Neural crest cell (in vitro differentiated cells): Measurements from ENCODE around the gene PITX2. TPM values are rescaled to one million over a fixed set of nuclear protein-coding genes. Genes with fewer than 3 reads are reported as not detected.

ENCODE experiments used
- DNase-seq: peaks from one replicate; pipeline ENCODE4 v3.0.0; 2021; ENCODE audit warnings: low read depth, mixed read lengths, low spot score
- H3K27ac Mint-ChIP-seq: one replicate; pipeline ENCODE4 v1.8.0; 2021; ENCODE audit warnings: mild to moderate bottlenecking, mixed read lengths; ENCODE audit not compliant: unreplicated experiment
- H3K27me3 Mint-ChIP-seq: 2 replicates; pipeline ENCODE4 v1.8.0; 2021; ENCODE audit warnings: low read depth, mild to moderate bottlenecking, mixed read lengths
- H3K36me3 Mint-ChIP-seq: 2 replicates; pipeline ENCODE4 v1.8.0; 2021; ENCODE audit warnings: low read depth, mild to moderate bottlenecking, mixed read lengths
- H3K4me1 Mint-ChIP-seq: 2 replicates; pipeline ENCODE4 v1.8.0; 2021; ENCODE audit warnings: mixed read lengths
- H3K4me3 Mint-ChIP-seq: one replicate; pipeline ENCODE4 v1.8.0; 2021; ENCODE audit warnings: mild to moderate bottlenecking, mixed read lengths
- H3K9me3 Mint-ChIP-seq: 2 replicates; pipeline ENCODE4 v1.8.0; 2021; ENCODE audit warnings: mixed read lengths
- CTCF ChIP-seq: fragments of 200-600 bp; sonication (generic); conservative IDR thresholded peaks from 2 replicates; pipeline ENCODE4 v1.5.0; 2021; ENCODE audit warnings: antibody characterized with exemption, mild to moderate bottlenecking
- total RNA-seq: library from RNA; stranded (reverse); gene quantifications from 2 replicates; pipeline ENCODE4 v1.2.1, GENCODE V29; 2021

PITX2 gene
- total RNA-seq, 1 donor from 2014 or later, result 0.58 TPM

- Mint-ChIP-seq H3K9me3 (no peaks in the 10 kb centered on the region), H3K27ac (no peak overlapping the region), H3K36me3 (no peaks in the 10 kb centered on the region), H3K27me3 (peaks cover 99% of the 10 kb centered on the region), H3K4me3 (no peak overlapping the region), H3K4me1 (peaks cover 11% of the 10 kb centered on the region)
- TF ChIP-seq CTCF, result no peak
- no peak for DNase-seq
These were observed 16.6 kb upstream of the PITX2 start for GRCh38 chr4:110639207-110640090.

GRCh38 chr4:110638089-110638746 is 15.3 kb upstream of the PITX2 start:
- H3K4me1 Mint-ChIP-seq, result peaks cover 14% of the 10 kb centered on the region
- no peaks in the 10 kb centered on the region for H3K9me3 Mint-ChIP-seq
- no peak overlapping the region for H3K27ac Mint-ChIP-seq
- no peak overlapping the region for H3K4me3 Mint-ChIP-seq
- TF ChIP-seq CTCF, result no peak
- H3K27me3 Mint-ChIP-seq, result peaks cover 99% of the 10 kb centered on the region
- DNase-seq, result no peak
- H3K36me3 Mint-ChIP-seq, result peaks cover 2% of the 10 kb centered on the region

- peaks cover 3% of the 10 kb centered on the region for H3K36me3 Mint-ChIP-seq
- no peak for DNase-seq
- no peak for TF ChIP-seq CTCF
- H3K4me1 Mint-ChIP-seq, result peaks cover 18% of the 10 kb centered on the region
- H3K27ac Mint-ChIP-seq, result no peak overlapping the region
- H3K9me3 Mint-ChIP-seq, result no peaks in the 10 kb centered on the region
- peak overlapping the region; percentile 82 for H3K4me3 Mint-ChIP-seq
- peaks cover 99% of the 10 kb centered on the region for H3K27me3 Mint-ChIP-seq
These were observed 14.7 kb upstream of the PITX2 start for GRCh38 chr4:110637408-110638088.

DNA sequence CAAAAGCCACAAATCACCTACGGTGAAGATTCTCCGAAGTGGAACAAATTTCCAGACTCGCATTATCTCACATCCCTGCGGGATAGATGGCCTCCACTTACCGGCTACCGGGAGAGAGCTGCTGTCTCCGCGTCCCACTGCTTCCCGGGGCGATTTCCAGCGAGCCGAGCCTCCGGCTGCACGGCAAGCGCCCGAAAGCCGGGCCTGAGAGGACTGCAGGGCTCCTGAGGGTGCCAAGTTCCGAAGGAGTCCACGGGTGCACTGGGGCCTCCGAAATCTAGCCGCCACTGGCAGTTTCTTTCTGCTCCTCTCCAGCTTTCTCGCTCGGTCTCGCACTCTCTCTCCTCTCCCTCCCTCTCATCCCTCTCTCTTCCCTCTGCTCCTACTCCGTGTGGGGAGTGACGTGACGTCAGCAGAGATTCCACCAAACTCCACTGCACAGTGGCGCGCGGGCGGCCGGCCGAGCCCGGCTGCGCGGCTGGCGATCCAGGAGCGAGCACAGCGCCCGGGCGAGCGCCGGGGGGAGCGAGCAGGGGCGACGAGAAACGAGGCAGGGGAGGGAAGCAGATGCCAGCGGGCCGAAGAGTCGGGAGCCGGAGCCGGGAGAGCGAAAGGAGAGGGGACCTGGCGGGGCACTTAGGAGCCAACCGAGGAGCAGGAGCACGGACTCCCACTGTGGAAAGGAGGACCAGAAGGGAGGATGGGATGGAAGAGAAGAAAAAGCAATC is 14.0 kb upstream of the PITX2 start:
- H3K36me3 Mint-ChIP-seq, result peaks cover 3% of the 10 kb centered on the region
- no peak for DNase-seq
- no peaks in the 10 kb centered on the region for H3K9me3 Mint-ChIP-seq
- H3K27me3 Mint-ChIP-seq, result peaks cover 99% of the 10 kb centered on the region
- peak overlapping the region; percentile 82 for H3K4me3 Mint-ChIP-seq
- peaks cover 22% of the 10 kb centered on the region for H3K4me1 Mint-ChIP-seq
- TF ChIP-seq CTCF, result no peak
- no peak overlapping the region for H3K27ac Mint-ChIP-seq

GRCh38 chr4:110636171-110636679 is 13.3 kb upstream of the PITX2 start:
- DNase-seq, result no peak
- H3K4me3 Mint-ChIP-seq, result peak overlapping the region; percentile 58
- no peak for TF ChIP-seq CTCF
- H3K4me1 Mint-ChIP-seq, result peaks cover 24% of the 10 kb centered on the region
- no peak overlapping the region for H3K27ac Mint-ChIP-seq
- H3K36me3 Mint-ChIP-seq, result peaks cover 3% of the 10 kb centered on the region
- no peaks in the 10 kb centered on the region for H3K9me3 Mint-ChIP-seq
- H3K27me3 Mint-ChIP-seq, result peaks cover 99% of the 10 kb centered on the region
